DND-41 (cell line): Measurements from ENCODE around the gene PDE3B.

Source experiments
- CTCF ChIP-seq: IDR thresholded peaks from 2 replicates; pipeline ENCODE4 v1.5.1; 2012; ENCODE audit warnings: borderline replicate concordance, low read length, moderate library complexity, mild to moderate bottlenecking; ENCODE audit not compliant: poor library complexity, severe bottlenecking; ENCODE audit errors: extremely low read depth
- EZH2 ChIP-seq: IDR thresholded peaks from 3 replicates; pipeline ENCODE4 v1.6.1; 2012; ENCODE audit warnings: borderline replicate concordance, low read depth, mild to moderate bottlenecking, moderate library complexity, low read length, inconsistent platforms; ENCODE audit not compliant: severe bottlenecking

DNA sequence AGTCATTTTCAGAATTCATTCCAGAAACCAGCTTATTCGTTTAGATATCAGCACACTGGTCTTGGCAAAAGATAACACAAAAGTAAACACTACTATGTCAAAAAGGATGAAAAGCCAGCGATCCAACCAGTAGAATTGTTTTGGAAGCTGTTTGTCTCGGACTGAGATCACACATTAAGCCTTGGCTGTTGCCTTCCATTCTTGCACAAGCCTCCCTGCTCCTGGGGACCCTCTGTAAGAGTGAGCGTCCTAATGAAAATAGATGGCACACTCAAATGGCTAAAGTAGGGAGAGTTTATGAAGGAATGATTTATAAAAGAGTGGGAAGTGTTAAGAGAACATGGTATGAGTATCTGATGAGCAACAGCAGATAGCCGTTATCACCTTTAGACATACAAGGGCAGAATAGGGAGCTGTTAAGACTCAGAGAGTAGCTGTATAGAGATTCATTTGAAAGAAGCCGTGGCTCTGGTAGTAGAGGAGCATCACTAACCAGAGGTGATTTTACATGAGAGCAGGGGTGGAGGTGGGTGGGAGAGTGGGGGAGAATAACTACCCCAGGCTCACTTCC, 25.2 kb downstream of the PDE3B start:
- TF ChIP-seq CTCF: no peak
- no peak for TF ChIP-seq EZH2
